DND-41 (cell line): ENCODE measurements around the gene SFXN5.

Source experiments
- ATAC-seq: fragments of 200-7000 bp; cut with Tn5 transposase; 3 replicates; pipeline ENCODE4 v1.9.1; 2021; ENCODE audit warnings: low read depth; ENCODE audit not compliant: insufficient read depth
- DNase-seq: peaks from one replicate; pipeline ENCODE4 v3.0.0-alpha.2; 2020
- H2AFZ ChIP-seq: 2 replicates; pipeline ENCODE4 v1.6.0; 2012; ENCODE audit warnings: low read depth, low read length
- H3K27ac ChIP-seq: 2 replicates; pipeline ENCODE4 v1.5.1; 2012; ENCODE audit warnings: low read length, inconsistent platforms
- H3K27me3 ChIP-seq: fragments of 200-600 bp; sonication (generic); 2 replicates; pipeline ENCODE4 v1.6.0; 2012; ENCODE audit warnings: low read length, mild to moderate bottlenecking, inconsistent platforms; ENCODE audit not compliant: insufficient read depth, poor library complexity
- H3K36me3 ChIP-seq: 2 replicates; pipeline ENCODE4 v1.5.1; 2012; ENCODE audit warnings: low read length, inconsistent platforms; ENCODE audit not compliant: insufficient read depth
- H3K4me1 ChIP-seq: 2 replicates; pipeline ENCODE4 v1.5.1; 2012; ENCODE audit warnings: mild to moderate bottlenecking, low read length; ENCODE audit not compliant: insufficient read depth
- H3K4me2 ChIP-seq: 2 replicates; pipeline ENCODE4 v1.6.0; 2012; ENCODE audit warnings: mild to moderate bottlenecking, moderate library complexity, low read length, inconsistent platforms; ENCODE audit not compliant: insufficient read depth
- H3K4me3 ChIP-seq, 2 experiments: fragments of 200-600 bp in 1 of 2; shearing (Covaris generic) in 1 of 2; 2 replicates each; pipeline ENCODE4 v1.5.1; 2012 to 2016; ENCODE audit warnings: inconsistent platforms in 2 of 2, low read length in 2 of 2, mild to moderate bottlenecking in 2 of 2, low read depth in 1 of 2, moderate library complexity in 1 of 2
- H3K79me2 ChIP-seq: 2 replicates; pipeline ENCODE4 v1.6.0; 2012; ENCODE audit warnings: low read length, inconsistent platforms; ENCODE audit not compliant: insufficient read depth
- H3K9ac ChIP-seq: 2 replicates; pipeline ENCODE4 v1.6.0; 2012; ENCODE audit warnings: low read depth, mild to moderate bottlenecking, inconsistent platforms, low read length, moderate library complexity
- H3K9me3 ChIP-seq: 2 replicates; pipeline ENCODE4 v1.5.1; 2012; ENCODE audit warnings: low read length, moderate library complexity, mild to moderate bottlenecking, inconsistent platforms; ENCODE audit not compliant: insufficient read depth, severe bottlenecking
- H4K20me1 ChIP-seq: 2 replicates; pipeline ENCODE4 v1.6.0; 2012; ENCODE audit warnings: low read length; ENCODE audit not compliant: insufficient read depth
- EZH2 ChIP-seq: IDR thresholded peaks from 3 replicates; pipeline ENCODE4 v1.6.1; 2012; ENCODE audit warnings: borderline replicate concordance, low read depth, mild to moderate bottlenecking, moderate library complexity, low read length, inconsistent platforms; ENCODE audit not compliant: severe bottlenecking
- TF ChIP-seq, protein P1 (sequence below): IDR thresholded peaks from 2 replicates; pipeline ENCODE4 v1.5.1; 2012; ENCODE audit warnings: borderline replicate concordance, low read length, moderate library complexity, mild to moderate bottlenecking; ENCODE audit not compliant: poor library complexity, severe bottlenecking; ENCODE audit errors: extremely low read depth

SFXN5 gene

DNA sequence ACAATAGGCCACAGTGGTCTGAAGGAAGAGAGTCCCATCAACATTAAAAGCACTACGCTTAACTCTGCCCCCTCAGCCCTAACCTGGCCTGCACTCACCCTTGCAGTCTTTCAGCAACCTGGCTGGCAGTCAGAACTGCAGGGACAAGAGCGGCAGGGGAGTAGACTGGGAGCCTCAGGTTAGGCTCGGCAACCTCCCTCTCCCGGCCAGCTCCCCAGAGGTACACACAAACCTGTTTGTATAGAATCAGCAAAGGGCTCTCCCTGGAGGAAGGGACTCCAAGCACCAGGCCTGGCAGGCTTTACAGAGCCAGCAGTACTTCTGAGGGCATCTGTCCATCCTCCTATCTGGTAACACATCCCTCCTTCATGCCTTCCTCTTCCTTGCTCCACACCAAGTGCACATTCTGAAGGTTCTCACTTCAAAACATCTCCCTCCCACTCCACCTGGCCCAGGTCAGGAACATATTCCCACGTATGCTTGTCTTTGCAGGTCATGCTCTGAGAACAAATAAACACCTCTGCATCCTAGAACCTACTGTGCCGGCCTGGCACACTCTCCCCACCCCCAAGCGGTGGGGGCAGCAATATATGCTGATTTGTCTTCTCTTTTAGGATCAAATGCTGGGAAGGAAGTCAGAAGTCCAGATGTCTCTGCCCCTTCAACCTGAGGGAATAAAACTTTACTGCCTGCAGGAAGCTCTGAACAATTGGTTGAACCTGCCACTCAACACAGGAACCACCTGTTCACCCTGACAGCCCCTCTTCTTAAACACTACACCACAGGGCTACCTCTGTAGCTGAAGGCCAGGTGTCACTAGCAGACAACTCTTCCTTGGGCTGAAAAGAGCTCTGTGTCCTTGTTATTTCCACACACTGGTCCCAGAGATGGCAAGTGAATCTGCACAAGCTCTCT lies 12.6 kb upstream of the SFXN5 start:
- Histone ChIP-seq H3K27ac (no peak overlapping the region), H3K4me3 (no peak overlapping the region), H3K9ac (no peak overlapping the region), H4K20me1 (no peaks in the 10 kb centered on the region), H3K4me2 (no peak overlapping the region), H3K36me3 (no peaks in the 10 kb centered on the region), H3K79me2 (no peaks in the 10 kb centered on the region), H3K27me3 (peaks cover 4% of the 10 kb centered on the region), H3K9me3 (no peaks in the 10 kb centered on the region), H2AFZ (no peak overlapping the region), H3K4me1 (no peaks in the 10 kb centered on the region)
- ATAC-seq: no peak
- TF ChIP-seq EZH2: no peak
- TF ChIP-seq, protein P1, sequence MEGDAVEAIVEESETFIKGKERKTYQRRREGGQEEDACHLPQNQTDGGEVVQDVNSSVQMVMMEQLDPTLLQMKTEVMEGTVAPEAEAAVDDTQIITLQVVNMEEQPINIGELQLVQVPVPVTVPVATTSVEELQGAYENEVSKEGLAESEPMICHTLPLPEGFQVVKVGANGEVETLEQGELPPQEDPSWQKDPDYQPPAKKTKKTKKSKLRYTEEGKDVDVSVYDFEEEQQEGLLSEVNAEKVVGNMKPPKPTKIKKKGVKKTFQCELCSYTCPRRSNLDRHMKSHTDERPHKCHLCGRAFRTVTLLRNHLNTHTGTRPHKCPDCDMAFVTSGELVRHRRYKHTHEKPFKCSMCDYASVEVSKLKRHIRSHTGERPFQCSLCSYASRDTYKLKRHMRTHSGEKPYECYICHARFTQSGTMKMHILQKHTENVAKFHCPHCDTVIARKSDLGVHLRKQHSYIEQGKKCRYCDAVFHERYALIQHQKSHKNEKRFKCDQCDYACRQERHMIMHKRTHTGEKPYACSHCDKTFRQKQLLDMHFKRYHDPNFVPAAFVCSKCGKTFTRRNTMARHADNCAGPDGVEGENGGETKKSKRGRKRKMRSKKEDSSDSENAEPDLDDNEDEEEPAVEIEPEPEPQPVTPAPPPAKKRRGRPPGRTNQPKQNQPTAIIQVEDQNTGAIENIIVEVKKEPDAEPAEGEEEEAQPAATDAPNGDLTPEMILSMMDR: no peak
- DNase-seq: no peak

DNA sequence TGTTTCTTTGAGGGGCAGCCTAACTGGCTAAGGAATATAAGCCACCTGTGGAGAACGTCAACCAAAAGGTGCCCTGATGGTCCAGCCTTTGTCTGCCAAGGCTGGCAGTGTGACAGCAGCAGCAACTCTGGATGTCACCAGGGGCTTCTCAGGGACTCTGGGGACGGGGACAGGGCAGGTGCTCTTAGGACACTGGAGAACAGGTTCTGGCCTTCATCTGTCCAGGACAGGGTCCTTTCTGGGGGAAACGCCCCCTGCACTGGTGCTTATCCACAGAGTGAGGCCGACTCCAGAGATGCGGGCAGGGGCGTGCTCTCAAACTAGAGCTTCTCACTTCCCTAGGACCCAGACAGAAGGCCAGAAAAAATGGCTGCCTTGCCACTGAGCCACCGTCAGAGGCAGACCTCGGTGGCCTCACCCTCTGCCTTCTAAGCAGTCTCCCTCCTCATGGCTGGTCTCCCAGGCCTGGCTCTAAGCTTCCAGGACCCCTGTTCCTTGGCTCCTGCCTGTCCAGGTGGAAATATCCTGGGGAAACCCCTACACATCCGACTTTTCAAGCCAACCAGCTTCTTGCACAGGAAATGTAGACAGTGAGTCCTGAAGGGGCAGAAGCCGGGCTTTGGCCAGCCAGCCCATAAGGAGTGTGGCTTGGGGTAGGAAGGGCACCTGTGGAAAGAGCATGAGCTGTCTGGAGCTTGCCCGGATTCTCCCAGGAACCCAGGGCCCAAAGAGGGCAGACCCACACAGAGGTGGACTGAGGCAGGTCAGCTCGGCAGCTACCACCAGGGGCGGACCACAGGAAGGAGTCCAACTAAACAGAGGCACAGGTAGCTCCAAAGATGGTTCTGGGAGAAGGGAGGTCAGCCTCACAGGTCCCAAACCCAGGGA lies 11.3 kb upstream of the SFXN5 start:
- DNase-seq: no peak
- Histone ChIP-seq H4K20me1 (no peaks in the 10 kb centered on the region), H3K4me3 (no peak overlapping the region), H3K27ac (no peak overlapping the region), H3K27me3 (peaks cover 15% of the 10 kb centered on the region), H3K9me3 (no peaks in the 10 kb centered on the region), H3K9ac (no peak overlapping the region), H3K4me2 (no peak overlapping the region), H3K79me2 (no peaks in the 10 kb centered on the region), H3K36me3 (no peaks in the 10 kb centered on the region), H2AFZ (no peak overlapping the region), H3K4me1 (no peaks in the 10 kb centered on the region)
- ATAC-seq: no peak
- TF ChIP-seq, protein P1: no peak
- no peak for TF ChIP-seq EZH2

DNA sequence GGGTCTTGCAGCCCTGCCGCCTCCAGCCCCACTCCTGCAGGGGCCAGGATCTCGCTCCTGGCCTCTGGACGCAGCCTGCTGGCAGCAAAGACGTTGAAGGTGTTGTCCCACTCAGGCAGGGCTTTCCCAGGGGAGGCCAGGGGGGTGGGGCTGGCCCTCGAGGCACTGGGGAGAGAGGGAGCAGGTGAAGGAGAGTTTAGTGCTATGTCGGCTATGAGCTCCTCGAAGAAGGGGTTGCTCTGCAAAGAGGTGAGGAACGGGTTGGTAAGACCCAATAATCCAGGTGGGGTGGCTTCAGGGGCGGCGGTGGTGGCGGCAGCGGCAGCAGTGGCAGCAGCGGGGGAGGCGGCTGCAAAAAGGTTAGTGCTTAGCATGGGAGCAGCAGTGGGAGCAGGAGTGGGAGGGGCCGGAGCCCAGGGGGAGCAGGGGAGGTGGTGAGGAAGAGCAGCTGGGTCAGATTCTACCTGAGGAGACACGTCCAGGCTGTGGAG lies 9.7 kb upstream of the SFXN5 start:
- no peaks in the 10 kb centered on the region for H3K4me1 ChIP-seq
- H4K20me1 ChIP-seq: no peaks in the 10 kb centered on the region
- no peak overlapping the region for H2AFZ ChIP-seq
- H3K4me2 ChIP-seq: no peak overlapping the region
- no peak overlapping the region for H3K4me3 ChIP-seq
- TF ChIP-seq, protein P1: no peak
- TF ChIP-seq EZH2: no peak
- ATAC-seq (no peak), DNase-seq (no peak)
- H3K9ac ChIP-seq: no peak overlapping the region
- no peaks in the 10 kb centered on the region for H3K79me2 ChIP-seq
- no peaks in the 10 kb centered on the region for H3K36me3 ChIP-seq
- no peaks in the 10 kb centered on the region for H3K9me3 ChIP-seq
- no peak overlapping the region for H3K27ac ChIP-seq
- H3K27me3 ChIP-seq: peaks cover 25% of the 10 kb centered on the region
